Skeletal muscle satellite cell (primary cell): Measurements from ENCODE around the gene NFIB.

Experiments used
- H3K27me3 ChIP-seq: 2 replicates; pipeline ENCODE4 v1.7.0; 2013; ENCODE audit warnings: low read length; ENCODE audit not compliant: control insufficient read depth, insufficient read depth
- H3K36me3 ChIP-seq: 2 replicates; pipeline ENCODE4 v1.7.0; 2013; ENCODE audit warnings: mild to moderate bottlenecking, control low read depth, low read length; ENCODE audit not compliant: insufficient read depth
- H3K4me1 ChIP-seq: 2 replicates; pipeline ENCODE4 v1.7.0; 2013; ENCODE audit warnings: low read length; ENCODE audit not compliant: control insufficient read depth, insufficient read depth
- H3K4me2 ChIP-seq: 2 replicates; pipeline ENCODE4 v1.7.0; 2013; ENCODE audit warnings: mild to moderate bottlenecking, low read length
- H3K4me3 ChIP-seq: 2 replicates; pipeline ENCODE4 v1.7.0; 2013; ENCODE audit warnings: low read length
- H3K9ac ChIP-seq: 2 replicates; pipeline ENCODE4 v1.7.0; 2013; ENCODE audit warnings: mild to moderate bottlenecking, low read depth, low read length, moderate library complexity
- H3K9me3 ChIP-seq: replicated peaks from 2 replicates; pipeline ENCODE4 v1.7.0; 2013; ENCODE audit warnings: mild to moderate bottlenecking, control low read depth, low read length

The NFIB gene

DNA sequence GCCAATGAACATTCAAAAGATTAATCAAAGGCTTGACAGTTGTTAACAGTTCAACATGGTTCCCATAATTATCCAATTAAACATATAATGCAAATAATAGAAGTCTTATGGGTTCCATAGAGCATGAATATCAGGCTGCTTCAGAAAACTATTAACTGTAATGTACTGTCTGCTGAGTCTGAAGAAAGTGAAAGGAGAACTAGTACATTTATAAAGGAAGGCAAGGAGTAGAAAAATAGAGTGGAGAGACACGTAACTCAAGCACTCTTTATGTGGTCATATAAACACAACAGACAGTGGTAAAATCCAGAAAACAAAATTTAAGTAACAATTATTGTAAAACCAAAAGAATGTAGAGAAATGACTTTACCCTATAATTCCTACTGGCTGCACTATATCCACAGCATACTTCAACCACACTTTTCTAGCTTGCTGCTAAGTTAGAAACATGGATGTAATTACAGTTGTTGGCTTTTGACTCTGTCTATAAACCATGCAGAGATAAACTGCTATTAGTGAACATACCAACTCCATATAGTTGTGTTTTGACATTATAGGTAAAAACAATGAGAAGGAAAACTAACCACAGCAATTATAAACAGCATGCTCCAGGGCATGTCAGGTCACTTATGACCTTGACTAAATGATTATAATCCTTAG is 32.7 kb downstream of the NFIB start:
- H3K9ac ChIP-seq = no peak overlapping the region
- no peaks in the 10 kb centered on the region for H3K27me3 ChIP-seq
- no peak overlapping the region for H3K4me3 ChIP-seq
- H3K9me3 ChIP-seq = no peaks in the 10 kb centered on the region
- no peaks in the 10 kb centered on the region for H3K36me3 ChIP-seq
- no peak overlapping the region for H3K4me2 ChIP-seq
- peaks cover 56% of the 10 kb centered on the region for H3K4me1 ChIP-seq

DNA sequence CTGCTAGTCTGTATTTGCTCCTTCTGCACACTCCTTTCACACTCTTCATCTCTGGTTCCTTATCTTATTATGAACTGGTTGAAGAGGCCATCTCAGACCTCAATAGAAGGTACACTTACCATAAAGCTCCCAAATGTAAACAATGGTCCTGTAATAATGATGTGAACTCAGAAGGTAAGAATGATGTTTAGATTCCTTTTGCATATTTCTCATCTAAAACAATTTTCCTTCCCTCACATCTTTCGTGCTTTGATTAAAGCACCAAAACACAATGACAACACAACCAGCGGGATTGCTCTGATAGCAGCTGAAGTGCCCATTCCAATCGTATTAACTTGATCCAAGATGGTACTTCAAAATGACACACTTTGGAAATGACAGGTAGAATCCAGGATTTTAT is 34.3 kb downstream of the NFIB start:
- Histone ChIP-seq H3K4me3 (no peak overlapping the region), H3K4me2 (no peak overlapping the region), H3K36me3 (no peaks in the 10 kb centered on the region), H3K4me1 (peaks cover 69% of the 10 kb centered on the region), H3K9me3 (no peaks in the 10 kb centered on the region), H3K27me3 (no peaks in the 10 kb centered on the region), H3K9ac (no peak overlapping the region)

DNA sequence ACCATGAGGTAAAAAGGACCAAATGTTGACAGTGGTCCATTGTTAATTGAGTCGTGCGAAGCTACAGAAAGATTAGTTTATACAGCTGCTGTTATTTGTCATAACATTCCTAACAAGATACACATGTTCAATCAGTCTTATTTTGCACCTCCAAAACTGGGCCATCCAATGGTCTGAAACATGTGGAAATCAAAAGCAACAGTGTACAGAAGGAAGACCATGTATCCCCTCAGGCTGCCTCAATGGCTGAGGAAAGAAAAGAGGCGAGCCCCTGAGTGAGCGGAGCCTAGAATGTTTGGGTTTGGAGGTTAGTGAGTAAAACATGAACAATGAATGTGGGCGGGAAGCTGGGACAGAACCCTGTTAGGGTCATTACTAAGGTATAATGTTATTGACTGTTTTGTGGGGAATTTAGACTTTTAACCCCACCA is 35.6 kb downstream of the NFIB start:
- H3K4me1 ChIP-seq = peaks cover 83% of the 10 kb centered on the region

DNA sequence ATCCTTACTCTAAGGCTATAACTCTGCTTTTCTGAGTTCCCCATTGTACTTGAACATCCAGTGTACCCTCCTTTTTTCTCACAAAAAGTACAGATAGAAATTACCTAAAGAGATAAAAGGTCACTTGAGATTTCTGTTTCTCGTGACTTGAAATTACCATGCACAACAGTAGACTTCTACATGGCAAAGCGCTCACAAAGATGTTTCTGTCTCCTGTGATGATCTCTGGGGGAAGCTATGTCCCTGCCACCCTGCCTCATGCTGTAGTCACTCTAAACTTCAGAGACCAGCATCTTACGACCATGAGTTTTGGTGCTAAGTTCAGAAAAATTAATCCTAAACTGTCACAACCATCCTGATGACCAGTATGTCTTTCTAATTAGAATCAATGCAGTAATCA is 36.2 kb downstream of the NFIB start:
- H3K4me2 ChIP-seq = peak overlapping the region; percentile 71
- H3K27me3 ChIP-seq = no peaks in the 10 kb centered on the region
- no peaks in the 10 kb centered on the region for H3K9me3 ChIP-seq
- H3K9ac ChIP-seq = peak overlapping the region; percentile 43
- H3K4me3 ChIP-seq = peak overlapping the region; percentile 35
- no peaks in the 10 kb centered on the region for H3K36me3 ChIP-seq
- H3K4me1 ChIP-seq = peaks cover 87% of the 10 kb centered on the region

More for the DNA sequence above, 35.6 kb downstream of the NFIB start:
- Histone ChIP-seq H3K36me3 (no peaks in the 10 kb centered on the region), H3K9me3 (no peaks in the 10 kb centered on the region), H3K9ac (peak overlapping the region; percentile 43), H3K4me2 (peak overlapping the region; percentile 71), H3K4me3 (peak overlapping the region; percentile 18), H3K27me3 (no peaks in the 10 kb centered on the region)

DNA sequence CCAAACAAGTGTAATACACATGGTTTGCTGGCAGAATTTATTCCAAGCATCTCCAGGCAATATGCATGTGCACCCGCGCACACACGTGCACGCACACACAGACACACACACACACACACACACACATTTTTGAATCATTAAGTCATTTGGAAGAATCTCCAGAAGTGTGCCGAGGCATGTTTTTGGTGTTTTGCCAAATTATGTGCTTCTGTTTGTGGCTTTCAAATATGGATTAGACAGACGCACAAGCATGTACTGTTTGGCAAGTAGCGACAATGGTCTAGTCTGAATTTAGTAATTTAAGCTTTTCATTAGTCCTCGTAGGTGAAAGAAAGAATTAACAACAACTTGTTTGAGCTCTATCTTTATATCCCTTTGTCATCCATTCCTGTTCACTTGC is 36.7 kb downstream of the NFIB start:
- H3K4me2 ChIP-seq = peak overlapping the region; percentile 71
- H3K9me3 ChIP-seq = no peaks in the 10 kb centered on the region
- H3K4me3 ChIP-seq = peak overlapping the region; percentile 35
- H3K9ac ChIP-seq = peak overlapping the region; percentile 43
- H3K36me3 ChIP-seq = no peaks in the 10 kb centered on the region
- no peaks in the 10 kb centered on the region for H3K27me3 ChIP-seq
- H3K4me1 ChIP-seq = peaks cover 87% of the 10 kb centered on the region

DNA sequence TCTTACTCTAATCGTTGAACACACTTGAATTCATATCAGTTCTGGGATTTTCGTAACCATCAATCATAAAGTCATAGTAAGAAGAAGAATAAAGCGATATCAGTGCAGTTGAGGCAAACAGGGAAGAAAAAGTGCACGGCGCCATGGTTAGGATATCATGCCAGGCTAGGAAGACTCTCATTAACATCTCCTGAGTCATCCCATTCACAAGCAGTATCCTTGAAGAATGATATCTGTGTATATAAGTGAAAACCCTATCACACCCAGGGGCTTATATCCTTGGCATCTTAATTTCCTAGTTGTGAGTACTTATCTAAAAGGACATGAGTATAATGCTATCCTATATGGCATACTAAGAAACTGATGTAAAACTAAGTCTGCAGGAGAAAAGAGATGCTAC is 38.6 kb downstream of the NFIB start:
- Histone ChIP-seq H3K27me3 (no peaks in the 10 kb centered on the region), H3K9me3 (no peaks in the 10 kb centered on the region), H3K4me3 (no peak overlapping the region), H3K36me3 (no peaks in the 10 kb centered on the region), H3K4me2 (no peak overlapping the region), H3K4me1 (peaks cover 89% of the 10 kb centered on the region), H3K9ac (no peak overlapping the region)

DNA sequence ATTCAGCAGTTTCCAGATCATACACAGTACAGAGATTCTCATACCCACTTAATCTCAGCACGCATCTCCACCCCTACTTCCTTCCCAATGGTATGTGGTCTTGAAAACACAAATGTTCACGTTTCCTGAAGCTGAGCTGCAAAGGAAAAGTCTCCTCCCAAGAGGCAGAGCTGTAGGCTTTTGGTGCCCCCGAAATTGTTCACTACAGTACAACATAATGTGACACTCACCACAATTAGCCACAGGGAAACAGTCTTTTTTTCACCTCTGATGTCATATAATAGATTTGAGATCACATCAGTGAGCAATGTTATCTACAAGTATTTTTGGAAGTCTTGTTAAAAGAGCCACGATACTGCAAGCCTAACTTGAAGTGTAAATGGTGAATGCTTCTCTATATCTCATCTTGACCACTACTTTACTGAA is 40.2 kb downstream of the NFIB start:
- Histone ChIP-seq H3K9ac (peak overlapping the region; percentile 62), H3K4me1 (peaks cover 73% of the 10 kb centered on the region), H3K4me3 (peak overlapping the region; percentile 1), H3K36me3 (no peaks in the 10 kb centered on the region), H3K9me3 (no peaks in the 10 kb centered on the region), H3K4me2 (peak overlapping the region; percentile 48), H3K27me3 (no peaks in the 10 kb centered on the region)

DNA sequence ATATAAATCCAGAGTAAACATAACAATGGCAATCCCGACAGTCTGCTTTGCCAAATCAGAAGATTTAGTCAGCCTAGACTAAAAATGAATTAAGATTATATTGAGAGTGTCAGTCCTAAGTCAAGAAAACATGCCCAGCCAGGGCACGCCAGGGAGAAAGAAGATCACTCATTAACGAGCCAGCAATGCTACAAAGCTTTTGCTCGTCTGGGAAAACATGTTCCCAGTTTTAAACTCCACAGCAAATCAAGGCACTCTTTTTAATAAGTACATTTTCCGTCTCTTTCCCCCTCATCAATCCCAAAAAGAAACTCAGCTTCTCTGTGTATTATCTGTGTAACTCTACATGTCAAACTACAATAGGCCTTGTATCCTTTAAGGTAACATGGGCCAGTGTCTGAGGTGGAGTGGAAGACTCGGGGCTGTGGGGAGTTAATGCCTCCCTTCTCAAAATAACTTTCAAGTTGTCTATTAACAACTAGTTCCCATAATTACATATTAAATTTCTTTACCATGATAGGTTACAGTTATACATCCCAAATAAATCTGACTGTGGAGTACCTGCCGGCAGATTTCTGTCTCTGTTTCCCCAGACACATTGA is 40.9 kb downstream of the NFIB start:
- H3K4me1 ChIP-seq = peaks cover 66% of the 10 kb centered on the region
- H3K9ac ChIP-seq = peak overlapping the region; percentile 33
- H3K36me3 ChIP-seq = no peaks in the 10 kb centered on the region
- H3K9me3 ChIP-seq = no peaks in the 10 kb centered on the region
- no peaks in the 10 kb centered on the region for H3K27me3 ChIP-seq
- H3K4me3 ChIP-seq = peak overlapping the region; percentile 1
- H3K4me2 ChIP-seq = peak overlapping the region; percentile 48

DNA sequence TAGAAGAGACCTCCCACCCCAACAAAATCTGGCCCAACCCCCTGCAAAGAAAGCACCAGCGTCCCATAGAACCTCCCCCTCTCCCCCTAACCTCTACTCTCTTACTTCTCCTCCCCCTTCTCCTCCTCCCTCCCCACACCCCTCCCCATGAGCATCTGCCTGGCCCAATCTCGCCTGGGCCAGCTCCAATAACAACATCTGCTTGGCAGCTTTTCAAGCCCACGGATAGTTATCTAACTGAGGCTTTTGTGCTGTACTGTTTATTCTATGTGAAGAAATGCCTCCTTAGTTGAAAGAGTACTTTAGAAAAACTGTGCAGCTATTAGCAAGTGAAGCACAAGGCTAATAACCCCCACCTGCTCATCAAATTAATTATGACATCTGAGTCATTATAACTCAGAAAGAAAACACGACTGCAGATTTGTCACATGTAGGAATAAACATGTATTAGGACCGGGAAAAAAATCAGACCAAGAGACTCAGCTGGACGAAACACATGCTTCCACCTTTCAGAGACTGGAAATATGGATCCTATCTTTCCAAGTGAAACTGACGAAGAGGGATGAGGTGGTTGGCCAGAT is 42.8 kb downstream of the NFIB start:
- Histone ChIP-seq H3K4me3 (peak overlapping the region; percentile 2), H3K9ac (peak overlapping the region; percentile 9), H3K4me2 (peak overlapping the region; percentile 66), H3K27me3 (no peaks in the 10 kb centered on the region), H3K36me3 (no peaks in the 10 kb centered on the region), H3K4me1 (peaks cover 55% of the 10 kb centered on the region), H3K9me3 (no peaks in the 10 kb centered on the region)

DNA sequence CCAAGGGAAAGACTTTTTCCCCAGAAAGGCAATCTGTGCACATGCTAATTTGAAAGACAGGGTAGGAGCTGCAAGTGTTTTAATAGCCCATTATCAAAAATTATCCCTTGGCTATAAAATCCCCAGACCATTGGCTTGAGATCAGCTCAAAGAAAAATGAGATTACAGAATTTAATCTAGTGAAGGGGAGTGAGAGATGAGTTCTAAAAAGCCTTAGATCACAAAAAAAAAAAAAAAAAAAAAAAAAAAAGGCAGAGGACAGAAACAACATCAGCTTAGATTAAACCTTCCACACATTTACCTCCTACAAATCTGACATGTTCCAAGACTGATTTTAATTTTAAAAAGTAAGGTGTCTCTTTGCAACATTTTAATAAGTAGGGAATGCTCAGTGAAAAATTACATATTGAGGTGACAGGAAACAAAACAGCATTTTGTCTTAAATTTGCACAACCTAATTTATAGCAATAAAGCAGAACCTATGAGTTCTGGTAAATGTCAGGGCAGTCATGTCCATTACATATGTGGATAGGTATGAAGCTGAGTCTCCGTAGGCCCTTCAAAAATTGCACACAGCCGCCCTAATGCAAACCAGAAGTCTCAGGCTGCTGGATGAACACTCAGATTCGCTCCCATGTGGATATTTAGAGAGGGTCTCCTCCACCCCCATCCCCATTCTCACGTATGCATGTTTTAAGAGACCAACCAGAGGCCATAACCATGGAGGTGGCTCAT is 43.4 kb downstream of the NFIB start:
- Histone ChIP-seq H3K36me3 (no peaks in the 10 kb centered on the region), H3K27me3 (no peaks in the 10 kb centered on the region), H3K4me1 (peaks cover 50% of the 10 kb centered on the region), H3K9ac (no peak overlapping the region), H3K9me3 (no peaks in the 10 kb centered on the region), H3K4me2 (no peak overlapping the region), H3K4me3 (no peak overlapping the region)

DNA sequence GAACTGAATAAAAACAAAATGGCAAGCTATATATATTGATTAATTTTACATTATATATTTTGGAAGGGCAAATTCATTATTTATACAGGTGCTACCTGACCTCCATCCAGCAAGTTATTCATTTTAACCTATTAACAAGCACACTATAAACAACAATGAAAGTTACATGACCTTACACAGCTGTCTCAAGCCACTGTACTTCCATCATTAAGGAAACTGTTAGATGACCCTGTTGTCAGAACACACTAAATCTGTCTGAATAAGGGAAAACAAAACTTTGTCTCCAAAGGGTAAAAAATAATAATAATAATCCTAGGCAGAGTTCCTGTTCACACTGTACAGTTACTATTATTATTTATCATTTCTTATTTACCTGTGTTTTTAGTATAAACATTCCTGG is 44.0 kb downstream of the NFIB start:
- Histone ChIP-seq H3K4me1 (peaks cover 44% of the 10 kb centered on the region), H3K4me2 (no peak overlapping the region), H3K9me3 (no peaks in the 10 kb centered on the region), H3K9ac (no peak overlapping the region), H3K4me3 (no peak overlapping the region), H3K36me3 (no peaks in the 10 kb centered on the region), H3K27me3 (no peaks in the 10 kb centered on the region)
